Measurements from ENCODE around the gene KRTAP4-6. TPM values are rescaled to one million over a fixed set of nuclear protein-coding genes. Genes with fewer than 3 reads are reported as not detected.
"Not testable (repeated sequence)": the region's sequence is repeated elsewhere in the genome, so short reads cannot be mapped to it uniquely, and the experiment has no call there.

The KRTAP4-6 gene
- polyA plus RNA-seq, 1 experiment: not detected

- peak; percentile 6 for DNase-seq (ENCODE audit: low read depth, low spot score)
- TF ChIP-seq CTCF (IDR thresholded peaks at IDR 0.05; ENCODE audit: low read depth, low read length): no peak
- Histone ChIP-seq H3K4me3 (ENCODE audit: low read depth, low read length) (no peak overlapping the region), H3K9me3 (ENCODE audit: control insufficient read depth, insufficient read depth, low read length) (no peaks in the 10 kb centered on the region), H3K27ac (ENCODE audit: low read depth, low read length) (no peak overlapping the region), H3K27me3 (ENCODE audit: control insufficient read depth, insufficient read depth, low read length) (no peaks in the 10 kb centered on the region)
- ChIA-PET CTCF (interaction anchor here (0.9 kb wide), 1 partner anchor 151 kb away, joined by 3 read pairs; no protein-coding TSS in a partner anchor), POLR2A (no interaction called here)
These were observed 31.5 kb upstream of the KRTAP4-6 start for GRCh38 chr17:41171886-41172285.

GRCh38 chr17:41168121-41168520 is 27.8 kb upstream of the KRTAP4-6 start, which contains the start of gene KRTAP4-3:
Gene KRTAP4-3 (minus strand): TSS chr17:41168221. CDS start chr17:41168172, 49 bp downstream.
- DNase-seq (ENCODE audit: low read depth, low spot score): no peak
- Histone ChIP-seq H3K4me3 (ENCODE audit: low read depth, low read length) (no peak within 1 kb of the TSS), H3K27me3 (ENCODE audit: control insufficient read depth, insufficient read depth, low read length) (no peaks in the 10 kb centered on the region), H3K27ac (ENCODE audit: low read depth, low read length) (no peak within 1 kb of the TSS), H3K9me3 (ENCODE audit: control insufficient read depth, insufficient read depth, low read length) (no peaks in the 10 kb centered on the region)
- POLR2A ChIA-PET: no interaction called here
- no peak for TF ChIP-seq CTCF (IDR thresholded peaks at IDR 0.05; ENCODE audit: low read depth, low read length)
- CTCF ChIA-PET: no interaction called here

GRCh38 chr17:41167561-41167960 is 27.2 kb upstream of the KRTAP4-6 start:
- POLR2A ChIA-PET: no interaction called here

GRCh38 chr17:41163828-41164227 is 23.5 kb upstream of the KRTAP4-6 start:
- POLR2A ChIA-PET: no interaction called here
- no peak for DNase-seq (ENCODE audit: low read depth, low spot score)

More at GRCh38 chr17:41167561-41167960, 27.2 kb upstream of the KRTAP4-6 start:
- DNase-seq (ENCODE audit: low read depth, low spot score): no peak
- H3K4me3 ChIP-seq (ENCODE audit: low read depth, low read length): no peak overlapping the region
- H3K9me3 ChIP-seq (ENCODE audit: control insufficient read depth, insufficient read depth, low read length): no peaks in the 10 kb centered on the region
- CTCF ChIA-PET: no interaction called here
- no peak overlapping the region for H3K27ac ChIP-seq (ENCODE audit: low read depth, low read length)
- H3K27me3 ChIP-seq (ENCODE audit: control insufficient read depth, insufficient read depth, low read length): no peaks in the 10 kb centered on the region
- no peak for TF ChIP-seq CTCF (IDR thresholded peaks at IDR 0.05; ENCODE audit: low read depth, low read length)

GRCh38 chr17:41160648-41161047 is 20.3 kb upstream of the KRTAP4-6 start, which contains the start of gene KRTAP4-4:
Gene KRTAP4-4 (minus strand): TSS chr17:41160748. CDS start chr17:41160691, 57 bp downstream.
- no peak within 1 kb of the TSS for H3K27ac ChIP-seq (ENCODE audit: low read depth, low read length)
- H3K4me3 ChIP-seq (ENCODE audit: low read depth, low read length): no peak within 1 kb of the TSS
- H3K9me3 ChIP-seq (ENCODE audit: control insufficient read depth, insufficient read depth, low read length): no peaks in the 10 kb centered on the region
- DNase-seq (ENCODE audit: low read depth, low spot score): no peak
- H3K27me3 ChIP-seq (ENCODE audit: control insufficient read depth, insufficient read depth, low read length): no peaks in the 10 kb centered on the region
- ChIA-PET CTCF (interaction anchor here (2.1 kb wide), 1 partner anchor 388 kb away, joined by 6 read pairs; no protein-coding TSS in a partner anchor), POLR2A (no interaction called here)
- no peak for TF ChIP-seq CTCF (IDR thresholded peaks at IDR 0.05; ENCODE audit: low read depth, low read length)

More at GRCh38 chr17:41163828-41164227, 23.5 kb upstream of the KRTAP4-6 start:
- TF ChIP-seq CTCF (IDR thresholded peaks at IDR 0.05; ENCODE audit: low read depth, low read length): no peak
- H3K27ac ChIP-seq (ENCODE audit: low read depth, low read length): no peak overlapping the region
- no peak overlapping the region for H3K4me3 ChIP-seq (ENCODE audit: low read depth, low read length)
- no peaks in the 10 kb centered on the region for H3K27me3 ChIP-seq (ENCODE audit: control insufficient read depth, insufficient read depth, low read length)
- CTCF ChIA-PET: no interaction called here
- H3K9me3 ChIP-seq (ENCODE audit: control insufficient read depth, insufficient read depth, low read length): no peaks in the 10 kb centered on the region

GRCh38 chr17:41160190-41160589 is 19.8 kb upstream of the KRTAP4-6 start:
- H3K27me3 ChIP-seq (ENCODE audit: control insufficient read depth, insufficient read depth, low read length); H3K27ac ChIP-seq (ENCODE audit: low read depth, low read length); POLR2A ChIA-PET; H3K4me3 ChIP-seq (ENCODE audit: low read depth, low read length); DNase-seq (ENCODE audit: low read depth, low spot score); H3K9me3 ChIP-seq (ENCODE audit: control insufficient read depth, insufficient read depth, low read length): not testable (repeated sequence)
- CTCF ChIA-PET: interaction anchor here (2.1 kb wide), 1 partner anchor 389 kb away, joined by 6 read pairs; no protein-coding TSS in a partner anchor

Measured in AG04450 (cell line).